SKM-1 (cell line): ENCODE results near the gene SHH.

ENCODE experiments used
- DNase-seq: peaks from one replicate; lab custom pipeline; 2025; ENCODE audit not compliant: unreplicated experiment; lab: John Stamatoyannopoulos, UW

The SHH gene

GRCh38 chr7:155792999-155793560 lies 19.2 kb downstream of the SHH start:
- no peak for DNase-seq

GRCh38 chr7:155792315-155792960 lies 19.8 kb downstream of the SHH start:
- DNase-seq, result no peak

DNA sequence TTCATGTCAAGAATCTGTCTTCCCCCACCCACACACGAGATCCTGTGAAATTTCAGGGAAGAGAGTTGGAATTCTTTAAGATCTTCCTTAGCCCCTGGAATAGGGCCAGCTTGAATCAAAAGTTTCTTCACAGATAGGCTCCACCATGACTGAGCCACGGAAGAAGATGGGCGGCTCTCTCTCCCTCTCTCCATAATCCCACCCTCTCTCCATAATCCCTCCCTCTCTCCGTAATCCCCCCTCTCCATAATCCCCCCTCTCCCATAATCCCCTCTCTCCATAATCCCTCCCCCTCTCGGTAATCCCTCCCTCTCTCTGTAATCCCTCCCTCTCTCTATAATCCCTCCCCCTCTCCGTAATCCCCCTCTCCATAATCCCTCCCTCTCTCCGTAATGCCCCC lies 20.4 kb downstream of the SHH start:
- no peak for DNase-seq

GRCh38 chr7:155791214-155791737 lies 21.0 kb downstream of the SHH start:
- DNase-seq, result no peak

DNA sequence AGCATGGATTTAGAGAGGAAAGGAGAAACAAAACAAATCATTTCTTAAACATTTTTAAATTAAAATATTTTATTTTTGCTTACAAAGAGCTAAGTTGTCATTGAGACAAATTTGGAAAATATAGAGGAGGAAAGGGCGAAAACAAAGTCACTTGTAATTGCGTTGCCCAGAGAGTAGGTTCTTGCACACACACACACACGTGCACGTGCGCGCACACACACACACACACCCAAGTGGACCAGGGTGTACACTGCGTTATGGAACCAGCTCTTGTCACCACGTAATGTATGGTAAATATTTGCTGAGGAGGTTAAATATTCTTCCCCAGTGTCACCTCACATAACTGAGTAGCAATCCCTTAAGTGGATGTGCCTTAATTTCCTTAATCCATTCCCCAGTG lies 21.6 kb downstream of the SHH start:
- no peak for DNase-seq

- DNase-seq, result no peak
These were observed 23.1 kb downstream of the SHH start for GRCh38 chr7:155789001-155789725.

GRCh38 chr7:155788616-155789000 lies 23.7 kb downstream of the SHH start:
- DNase-seq, result no peak

DNA sequence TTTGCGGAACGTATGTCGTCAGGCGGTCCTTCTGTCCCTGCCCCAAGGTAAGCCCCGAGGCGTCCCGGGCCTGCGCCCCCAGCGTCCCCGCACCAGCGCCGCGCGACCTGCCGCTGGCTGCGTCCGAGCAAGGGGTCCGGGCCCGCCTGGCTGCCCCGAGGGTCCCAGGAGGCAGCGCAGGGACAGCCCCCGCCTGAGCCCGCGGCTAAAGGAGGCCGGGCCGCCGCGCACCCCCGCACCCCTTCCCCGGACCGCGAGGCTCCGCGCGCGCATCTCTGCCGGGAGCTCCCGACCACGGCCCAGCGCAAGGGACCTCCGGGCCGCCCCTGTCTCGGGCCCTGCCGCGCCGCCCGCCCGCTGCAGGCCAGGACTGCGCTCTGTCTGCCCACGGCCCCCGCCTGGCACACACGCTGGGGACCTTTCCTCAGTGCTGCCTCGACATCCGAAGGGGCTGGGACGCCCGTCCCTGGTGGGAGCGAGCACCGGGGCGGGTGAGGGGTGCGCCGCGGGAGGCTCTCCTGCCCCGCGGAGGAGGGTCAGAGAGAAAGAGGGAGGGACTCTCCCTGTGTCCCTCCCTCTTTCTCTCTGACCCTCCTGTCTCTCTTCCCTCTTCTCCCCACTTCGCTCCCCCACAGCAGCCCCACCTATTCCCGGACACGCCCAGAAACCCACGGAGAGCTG lies 25.0 kb downstream of the SHH start:
- no peak for DNase-seq

GRCh38 chr7:155786491-155786890 lies 25.8 kb downstream of the SHH start:
- DNase-seq, result no peak

DNA sequence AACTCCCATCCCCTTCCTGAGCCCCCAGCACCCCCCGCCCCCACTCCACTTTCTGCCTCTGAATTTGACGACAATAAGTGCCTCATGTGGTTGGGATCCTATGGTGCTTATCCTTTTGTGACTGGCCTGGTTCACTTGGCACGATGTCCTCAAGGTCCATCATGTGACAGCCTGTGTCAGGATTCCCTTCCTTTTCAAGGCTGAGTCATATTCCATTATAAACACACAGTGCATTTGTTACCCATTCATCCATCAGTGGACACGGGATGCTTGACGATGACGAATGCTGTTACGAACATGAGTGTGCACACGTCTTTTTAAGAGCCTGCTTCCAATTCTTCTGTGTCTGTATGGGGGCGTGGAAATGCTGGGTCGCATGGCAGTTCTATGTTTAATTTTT lies 26.7 kb downstream of the SHH start:
- no peak for DNase-seq

GRCh38 chr7:155782466-155782865 lies 29.8 kb downstream of the SHH start:
- DNase-seq, result no peak

DNA sequence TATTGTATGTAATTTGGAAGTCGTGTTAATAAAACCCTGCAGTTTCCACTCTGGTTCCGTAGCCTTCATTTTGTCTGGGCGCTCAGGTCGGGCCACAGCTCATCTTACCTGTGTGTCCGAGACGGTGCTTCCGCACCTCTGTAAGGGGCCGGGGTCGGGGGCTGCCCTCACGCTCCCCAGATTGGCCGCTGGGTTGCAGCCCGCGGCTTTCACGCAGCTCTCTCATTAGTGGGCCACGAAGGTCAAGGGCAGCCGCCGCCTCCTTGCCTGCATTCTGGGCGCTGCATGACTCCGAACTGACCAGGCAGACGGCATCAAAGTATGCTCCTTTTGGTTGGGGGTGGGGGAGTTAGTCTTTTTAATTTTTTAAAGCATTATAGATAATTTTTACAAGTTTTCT lies 30.8 kb downstream of the SHH start:
- no peak for DNase-seq

- no peak for DNase-seq
These were observed 31.4 kb downstream of the SHH start for GRCh38 chr7:155780884-155781283.

- no peak for DNase-seq
These were observed 33.9 kb downstream of the SHH start for GRCh38 chr7:155778349-155778748.

DNA sequence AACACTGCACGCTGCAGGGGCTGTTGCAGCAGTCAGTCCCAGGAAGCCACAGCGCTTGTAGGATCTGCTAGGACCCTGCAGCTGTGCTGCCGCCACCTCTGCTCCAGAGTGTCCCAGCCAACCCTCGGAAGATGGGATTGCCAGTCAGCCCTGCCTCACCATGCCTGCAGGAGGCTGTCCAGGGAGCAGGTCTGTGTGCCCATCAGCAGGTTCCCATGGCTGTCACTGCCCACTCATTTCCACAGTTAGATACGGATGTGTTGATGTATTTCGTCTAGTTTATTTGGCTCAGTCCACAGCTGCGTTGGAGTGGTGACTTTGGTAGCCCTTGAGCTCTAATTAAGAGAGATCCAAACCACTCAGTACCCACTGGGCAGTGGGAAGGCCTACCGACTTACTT lies 35.7 kb downstream of the SHH start:
- DNase-seq, result no peak

DNA sequence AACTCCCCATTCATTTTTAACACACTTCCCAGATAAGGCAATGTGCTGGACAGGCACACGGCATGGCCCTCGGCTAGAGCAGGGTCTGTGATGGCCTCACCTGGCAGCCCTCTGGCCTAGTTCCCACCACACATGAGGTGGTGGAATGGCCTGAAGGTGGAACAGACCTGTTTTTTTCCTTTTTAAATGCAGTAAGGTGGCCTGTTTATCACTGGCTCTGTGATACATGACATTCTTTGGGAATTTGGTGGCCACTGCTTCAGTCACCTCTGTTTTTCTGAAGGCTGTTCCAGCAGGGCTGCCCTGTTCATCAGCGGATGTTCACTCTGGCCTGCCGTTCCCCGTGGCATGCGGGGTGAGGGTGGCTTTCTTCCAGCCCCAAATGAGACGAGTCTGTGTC lies 36.6 kb downstream of the SHH start:
- DNase-seq, result no peak

DNA sequence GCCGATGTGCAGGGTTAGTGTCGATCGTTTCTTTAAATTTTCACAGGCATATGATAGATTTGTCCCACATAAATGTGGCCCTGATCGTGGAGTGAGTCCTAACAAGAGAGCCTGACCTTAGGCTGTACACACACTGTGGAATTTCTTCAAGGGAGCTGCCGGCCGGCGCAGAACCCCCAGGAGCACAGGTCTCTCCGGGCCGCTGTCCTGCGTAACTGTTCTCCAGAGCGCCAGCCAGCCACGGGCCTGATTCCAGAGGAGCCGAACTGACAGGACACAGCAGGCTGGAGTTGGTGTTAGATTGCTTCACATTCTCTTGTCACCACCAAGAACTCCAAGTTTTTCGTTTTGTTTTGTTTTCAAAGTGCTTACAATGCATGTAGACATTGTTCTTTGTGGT lies 37.3 kb downstream of the SHH start:
- DNase-seq, result no peak

- DNase-seq, result no peak
These were observed 38.7 kb downstream of the SHH start for GRCh38 chr7:155773531-155773930.

DNA sequence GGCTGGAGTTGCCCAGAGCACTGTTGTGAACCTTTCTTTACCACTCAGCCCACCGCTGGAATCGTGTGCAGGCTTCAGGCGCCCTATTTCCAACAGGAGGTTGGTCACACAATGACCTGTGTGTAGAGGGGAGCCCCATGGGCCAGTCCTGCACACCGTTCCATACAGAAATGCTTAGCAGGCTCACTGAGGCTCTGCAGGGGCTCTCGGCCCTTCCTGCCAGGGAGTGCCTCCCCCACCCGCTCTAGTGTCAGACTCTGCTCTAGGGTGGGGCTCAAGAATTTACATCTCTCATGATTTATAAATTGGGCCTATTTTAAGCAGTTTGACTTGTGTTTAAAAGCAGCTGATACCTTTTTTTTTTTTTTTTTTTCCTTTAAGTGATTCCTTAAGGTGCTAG lies 42.0 kb downstream of the SHH start:
- no peak for DNase-seq

DNA sequence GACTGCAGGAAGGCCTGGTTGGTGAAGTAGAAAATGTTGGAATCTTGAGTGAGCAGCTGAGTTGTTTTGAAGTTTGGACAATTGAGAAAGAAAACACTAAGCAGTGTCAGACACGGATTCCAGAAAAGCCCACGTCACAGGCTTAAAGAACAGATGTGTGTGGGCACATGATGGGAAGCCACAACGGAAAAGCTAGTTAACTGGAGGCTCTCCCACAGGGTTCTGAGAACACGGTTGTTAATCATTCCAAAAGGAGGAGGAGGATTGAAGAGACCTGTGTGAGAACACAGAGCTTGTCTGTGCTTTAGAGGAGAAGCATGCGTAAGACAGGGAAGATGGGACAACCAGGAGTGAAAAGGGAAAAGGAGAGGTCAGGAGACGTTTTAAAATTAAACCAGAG lies 42.6 kb downstream of the SHH start:
- DNase-seq, result no peak

GRCh38 chr7:155766966-155767916 lies 45.0 kb downstream of the SHH start:
- no peak for DNase-seq
